Ishikawa (cell line): ENCODE data around the gene PPARG.

Experiments used
- CEBPB ChIP-seq: IDR thresholded peaks from 2 replicates; pipeline ENCODE4 v1.6.1; 2012
- CREB1 ChIP-seq: IDR thresholded peaks from 2 replicates; pipeline ENCODE4 v1.6.1; 2012; ENCODE audit warnings: low read depth
- EGR1 ChIP-seq: IDR thresholded peaks from 2 replicates; pipeline ENCODE4 v1.6.1; 2012
- EP300 ChIP-seq: IDR thresholded peaks from 2 replicates; pipeline ENCODE4 v1.6.1; 2012; ENCODE audit warnings: borderline replicate concordance
- FOXM1 ChIP-seq: IDR thresholded peaks from 2 replicates; pipeline ENCODE4 v1.6.1; 2012; ENCODE audit warnings: low read depth, borderline replicate concordance
- MAX ChIP-seq: IDR thresholded peaks from 2 replicates; pipeline ENCODE4 v1.6.1; 2012
- NFIC ChIP-seq: IDR thresholded peaks from 2 replicates; pipeline ENCODE4 v1.6.1; 2012
- RAD21 ChIP-seq: IDR thresholded peaks from 2 replicates; pipeline ENCODE4 v1.6.1; 2012; ENCODE audit warnings: low read depth
- REST ChIP-seq: IDR thresholded peaks from 2 replicates; pipeline ENCODE4 v1.6.1; 2012; ENCODE audit warnings: low read depth, mild to moderate bottlenecking
- TAF1 ChIP-seq: IDR thresholded peaks from 2 replicates; pipeline ENCODE4 v1.6.1; 2012; ENCODE audit warnings: low read depth, mild to moderate bottlenecking
- TCF12 ChIP-seq: IDR thresholded peaks from 2 replicates; pipeline ENCODE4 v1.6.1; 2012; ENCODE audit warnings: low read depth
- TEAD4 ChIP-seq: IDR thresholded peaks from 2 replicates; pipeline ENCODE4 v1.6.1; 2012
- USF1 ChIP-seq: IDR thresholded peaks from 2 replicates; pipeline ENCODE4 v1.6.1; 2012
- YY1 ChIP-seq: IDR thresholded peaks from 2 replicates; pipeline ENCODE4 v1.6.1; 2012; ENCODE audit warnings: low read depth
- ZBTB7A ChIP-seq: IDR thresholded peaks from 2 replicates; pipeline ENCODE4 v1.6.1; 2012; ENCODE audit warnings: low read depth

Gene PPARG

GRCh38 chr3:12456441-12456840, 167.6 kb downstream of the PPARG start:
- no peak for TF ChIP-seq TCF12
- TF ChIP-seq RAD21, result no peak
- TF ChIP-seq MAX, result no peak
- no peak for TF ChIP-seq ZBTB7A
- no peak for TF ChIP-seq TAF1
- TF ChIP-seq CREB1, result no peak
- no peak for TF ChIP-seq USF1
- no peak for TF ChIP-seq CEBPB
- TF ChIP-seq REST, result no peak
- TF ChIP-seq EP300, result no peak
- TF ChIP-seq YY1, result no peak
- TF ChIP-seq TEAD4, result no peak
- no peak for TF ChIP-seq EGR1
- no peak for TF ChIP-seq NFIC

GRCh38 chr3:12458901-12459300, 170.0 kb downstream of the PPARG start:
- TF ChIP-seq TEAD4, result no peak
- TF ChIP-seq ZBTB7A, result no peak
- TF ChIP-seq TCF12, result no peak
- TF ChIP-seq YY1, result no peak
- no peak for TF ChIP-seq RAD21
- TF ChIP-seq TAF1, result no peak
- no peak for TF ChIP-seq EGR1
- no peak for TF ChIP-seq NFIC
- no peak for TF ChIP-seq USF1
- no peak for TF ChIP-seq CEBPB
- TF ChIP-seq FOXM1, result no peak
- no peak for TF ChIP-seq REST
- TF ChIP-seq CREB1, result no peak
- TF ChIP-seq EP300, result no peak

GRCh38 chr3:12460127-12460526, 171.3 kb downstream of the PPARG start:
- TF ChIP-seq RAD21 (no peak), TAF1 (no peak), EP300 (no peak), TEAD4 (no peak), MAX (no peak), ZBTB7A (no peak), YY1 (no peak), CREB1 (no peak), EGR1 (no peak), CEBPB (no peak), NFIC (no peak), FOXM1 (no peak), REST (no peak), TCF12 (no peak), USF1 (no peak)

GRCh38 chr3:12461097-12461649, 172.3 kb downstream of the PPARG start:
- TF ChIP-seq MAX (no peak), EP300 (no peak), CEBPB (no peak), ZBTB7A (no peak), EGR1 (no peak), NFIC (no peak), REST (no peak), FOXM1 (no peak)
